ENCODE measurements around the gene RIMS3. TPM values are rescaled to one million over a fixed set of nuclear protein-coding genes. Genes with fewer than 3 reads are reported as not detected.

The RIMS3 gene
- total RNA-seq, 1 donor from 2014 or later, result 43.9 TPM

DNA sequence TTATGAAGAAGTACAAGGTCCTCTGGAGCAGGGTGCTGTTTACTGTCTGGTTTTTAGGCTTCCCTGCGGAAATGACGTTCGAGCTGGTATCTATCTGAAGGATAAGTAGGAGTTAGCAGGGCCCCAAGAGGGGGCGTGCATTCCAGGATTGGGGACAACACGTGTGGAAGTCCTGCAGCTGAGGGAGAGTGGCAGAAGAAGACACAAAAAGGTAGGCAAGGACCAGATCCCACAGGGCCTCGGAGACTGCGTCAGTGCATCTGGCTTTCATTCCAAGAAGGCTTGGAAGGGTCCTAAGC lies 5.9 kb downstream of the RIMS3 start:
- no peak for DNase-seq (ENCODE audit: low spot score in 2 of 2)
- Histone ChIP-seq H3K27ac (no peak overlapping the region), H3K4me3 (no peak overlapping the region), H3K27me3 (no peaks in the 10 kb centered on the region), H3K9me3 (no peaks in the 10 kb centered on the region), H3K36me3 (no peaks in the 10 kb centered on the region), H3K4me1 (peaks cover 4 to 14% of the 10 kb centered on the region in 2 donors)
- intact Hi-C loops (cut with DNase I), result no loop called here
- TF ChIP-seq, protein P1, sequence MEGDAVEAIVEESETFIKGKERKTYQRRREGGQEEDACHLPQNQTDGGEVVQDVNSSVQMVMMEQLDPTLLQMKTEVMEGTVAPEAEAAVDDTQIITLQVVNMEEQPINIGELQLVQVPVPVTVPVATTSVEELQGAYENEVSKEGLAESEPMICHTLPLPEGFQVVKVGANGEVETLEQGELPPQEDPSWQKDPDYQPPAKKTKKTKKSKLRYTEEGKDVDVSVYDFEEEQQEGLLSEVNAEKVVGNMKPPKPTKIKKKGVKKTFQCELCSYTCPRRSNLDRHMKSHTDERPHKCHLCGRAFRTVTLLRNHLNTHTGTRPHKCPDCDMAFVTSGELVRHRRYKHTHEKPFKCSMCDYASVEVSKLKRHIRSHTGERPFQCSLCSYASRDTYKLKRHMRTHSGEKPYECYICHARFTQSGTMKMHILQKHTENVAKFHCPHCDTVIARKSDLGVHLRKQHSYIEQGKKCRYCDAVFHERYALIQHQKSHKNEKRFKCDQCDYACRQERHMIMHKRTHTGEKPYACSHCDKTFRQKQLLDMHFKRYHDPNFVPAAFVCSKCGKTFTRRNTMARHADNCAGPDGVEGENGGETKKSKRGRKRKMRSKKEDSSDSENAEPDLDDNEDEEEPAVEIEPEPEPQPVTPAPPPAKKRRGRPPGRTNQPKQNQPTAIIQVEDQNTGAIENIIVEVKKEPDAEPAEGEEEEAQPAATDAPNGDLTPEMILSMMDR (IDR thresholded peaks at IDR 0.05), result no peak

DNA sequence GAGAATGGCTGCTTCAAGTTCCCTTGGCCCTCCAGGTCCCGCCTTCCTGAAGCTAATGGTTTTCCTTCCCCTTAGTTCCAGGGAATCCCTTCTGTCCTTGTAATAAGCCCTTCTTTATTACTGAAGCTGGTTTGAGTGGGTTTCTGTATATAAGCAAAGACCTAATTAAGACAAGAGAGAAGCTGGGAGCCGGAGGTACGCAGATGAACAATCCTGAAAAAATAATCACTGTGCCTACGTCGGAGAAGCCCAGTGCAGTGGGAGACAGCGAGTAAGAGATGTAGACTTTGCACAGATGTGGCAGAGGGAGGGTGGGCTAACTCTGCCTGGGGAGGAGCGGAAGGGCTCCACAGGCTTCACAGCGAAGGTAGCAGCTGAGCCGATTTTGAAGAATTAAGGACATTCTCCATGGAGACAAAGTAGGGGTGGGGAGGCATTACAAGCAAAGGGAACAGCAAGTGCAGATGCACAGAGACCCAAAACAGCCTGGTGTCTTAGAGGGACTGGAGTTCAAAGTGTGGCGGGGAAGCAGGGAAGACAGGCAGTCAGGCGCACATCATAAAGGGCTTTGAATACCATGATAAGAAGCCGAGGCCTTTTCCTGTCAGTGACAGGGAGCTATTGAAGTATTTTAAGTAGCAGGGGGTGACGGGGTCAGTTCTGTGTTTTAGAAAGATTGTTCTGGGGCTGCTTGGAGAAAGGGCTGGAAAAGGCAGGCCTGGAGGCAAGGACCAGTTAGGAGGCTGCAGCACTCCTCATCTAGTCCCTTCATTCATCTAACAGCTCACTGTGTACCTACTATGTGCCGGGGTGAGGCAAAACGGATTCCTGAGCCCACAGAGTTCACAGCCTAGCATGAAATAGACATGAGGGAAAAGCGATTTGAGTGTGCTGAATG lies 6.5 kb downstream of the RIMS3 start:
- Histone ChIP-seq H3K36me3 (no peaks in the 10 kb centered on the region), H3K27me3 (no peaks in the 10 kb centered on the region), H3K4me3 (no peak overlapping the region), H3K27ac (no peak overlapping the region), H3K4me1 (peaks cover 4 to 11% of the 10 kb centered on the region in 2 donors), H3K9me3 (no peaks in the 10 kb centered on the region)
- TF ChIP-seq, protein P1 (IDR thresholded peaks at IDR 0.05), result no peak
- DNase-seq (ENCODE audit: low spot score in 2 of 2), result no peak
- intact Hi-C loops (cut with DNase I), result no loop called here

DNA sequence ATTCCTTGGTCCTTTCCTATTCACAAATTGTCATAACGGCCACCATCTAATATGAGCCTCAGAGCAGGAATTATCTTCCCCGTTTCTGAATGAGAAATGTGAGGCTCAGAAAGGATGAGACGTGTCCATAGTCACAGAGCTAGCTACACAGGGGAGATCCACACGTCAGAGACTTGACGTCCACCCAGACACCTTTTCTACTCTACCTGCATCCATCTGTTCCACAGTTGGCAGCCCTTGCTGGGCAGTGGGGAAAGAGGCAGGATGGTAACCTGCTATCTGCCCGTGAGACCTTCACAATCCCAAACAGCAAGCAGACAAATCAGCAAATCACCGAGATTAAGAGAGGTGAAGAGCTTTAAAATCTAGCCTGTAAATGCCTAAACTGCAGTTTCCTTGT lies 8.4 kb downstream of the RIMS3 start:
- Histone ChIP-seq H3K9me3 (no peaks in the 10 kb centered on the region), H3K27me3 (no peaks in the 10 kb centered on the region), H3K27ac (no peak overlapping the region), H3K4me1 (peaks cover 0 to 2% of the 10 kb centered on the region in 2 donors), H3K36me3 (no peaks in the 10 kb centered on the region), H3K4me3 (no peak overlapping the region)
- intact Hi-C loops (cut with DNase I), result no loop called here
- TF ChIP-seq, protein P1 (IDR thresholded peaks at IDR 0.05), result no peak
- DNase-seq (ENCODE audit: low spot score in 2 of 2), result no peak

DNA sequence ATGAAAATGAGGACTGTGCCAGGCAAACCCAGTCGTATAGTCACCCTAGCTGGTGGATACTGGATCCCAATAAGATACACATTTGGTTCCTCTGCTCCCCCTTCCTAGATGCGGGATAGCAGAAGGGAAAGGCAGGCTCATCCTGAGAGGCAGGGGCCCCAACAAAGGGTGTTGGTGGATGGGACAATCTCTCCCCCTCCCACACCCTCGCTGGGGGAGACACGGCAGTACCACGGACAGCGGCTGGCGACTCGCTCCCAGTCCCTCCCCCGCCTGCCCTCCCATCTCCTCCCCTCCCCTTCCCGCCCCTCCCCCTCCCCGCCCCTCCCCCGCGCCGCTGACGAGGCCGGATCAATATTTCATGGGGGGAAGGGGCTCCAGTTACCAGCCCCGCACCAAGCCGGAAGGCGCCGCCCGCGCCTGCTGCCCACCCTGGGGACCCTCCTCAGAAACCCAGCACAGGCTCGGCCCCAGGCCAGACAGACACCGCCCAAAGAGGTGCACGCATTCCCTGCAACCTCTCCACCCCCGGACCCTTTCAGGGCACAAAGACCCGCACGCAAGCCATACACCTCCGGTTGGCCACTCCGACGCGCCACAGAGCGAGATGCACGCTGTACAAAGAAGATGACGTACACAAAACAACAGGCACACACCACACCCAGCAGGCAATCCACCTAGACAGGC lies 11.5 kb downstream of the RIMS3 start:
- no peaks in the 10 kb centered on the region for H3K9me3 ChIP-seq
- DNase-seq (ENCODE audit: low spot score in 2 of 2), result no peak
- TF ChIP-seq, protein P1 (IDR thresholded peaks at IDR 0.05), result no peak
- intact Hi-C loops (cut with DNase I), result no loop called here
- H3K4me1 ChIP-seq, result peaks cover 0 to 3% of the 10 kb centered on the region in 2 donors
- no peak overlapping the region for H3K4me3 ChIP-seq
- no peaks in the 10 kb centered on the region for H3K27me3 ChIP-seq
- no peaks in the 10 kb centered on the region for H3K36me3 ChIP-seq
- H3K27ac ChIP-seq, result no peak overlapping the region

DNA sequence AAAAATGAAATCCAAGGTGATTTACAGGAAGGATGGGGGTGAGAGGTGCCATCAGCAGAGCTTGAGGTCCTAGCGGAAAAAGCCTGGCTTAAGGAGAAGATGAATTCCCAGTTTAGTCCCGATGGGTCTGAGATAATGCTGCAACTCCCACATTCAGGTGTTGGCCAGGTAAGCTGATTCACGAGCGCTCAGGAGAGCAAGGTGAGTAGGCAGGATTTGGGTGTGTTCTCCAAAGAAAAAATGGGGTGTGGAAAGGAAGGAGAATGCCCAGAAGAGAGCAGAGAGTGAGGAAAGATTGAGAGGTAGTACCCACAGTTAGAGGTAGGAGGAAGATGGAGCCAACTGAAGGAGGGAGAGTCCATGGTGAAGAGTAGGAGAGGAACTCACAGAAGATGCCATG lies 12.5 kb downstream of the RIMS3 start:
- Histone ChIP-seq H3K4me3 (no peak overlapping the region), H3K4me1 (peaks cover 0 to 3% of the 10 kb centered on the region in 2 donors), H3K9me3 (no peaks in the 10 kb centered on the region), H3K27ac (no peak overlapping the region), H3K36me3 (no peaks in the 10 kb centered on the region), H3K27me3 (no peaks in the 10 kb centered on the region)
- DNase-seq (ENCODE audit: low spot score in 2 of 2), result no peak
- TF ChIP-seq, protein P1 (IDR thresholded peaks at IDR 0.05), result no peak
- intact Hi-C loops (cut with DNase I), result no loop called here

Measured in ascending aorta (tissue), 2 donors.